Measurements from ENCODE around the gene FBXO41. TPM values are rescaled to one million over a fixed set of nuclear protein-coding genes. Genes with fewer than 3 reads are reported as not detected.

FBXO41 gene
- total and polyA plus RNA-seq, 9 donors: 1.7 to 3.1 (median 2.9) TPM

- H3K27ac ChIP-seq: no peak overlapping the region
- H3K36me3 ChIP-seq: no peaks in the 10 kb centered on the region
- intact Hi-C loops (cut with DNase I): no loop called here
- no peaks in the 10 kb centered on the region for H3K9me3 ChIP-seq
- no peaks in the 10 kb centered on the region for H3K27me3 ChIP-seq
- TF ChIP-seq EP300 (IDR thresholded peaks at IDR 0.05) (no peak), CTCF (IDR thresholded peaks at IDR 0.05) (no peak), POLR2A (IDR thresholded peaks at IDR 0.05) (no peak)
- H3K4me1 ChIP-seq (ENCODE audit: insufficient read depth): no peaks in the 10 kb centered on the region
- WGBS, 3 donors: 69 to 79% (median 71%) methylated on average over 5 of the region's 5 CpGs
- DNase-seq: no peak
- no peak overlapping the region for H3K4me3 ChIP-seq
Observed at GRCh38 chr2:73323551-73323950, 39.3 kb upstream of the FBXO41 start.

GRCh38 chr2:73314441-73314840, 30.2 kb upstream of the FBXO41 start:
- Histone ChIP-seq H3K27me3 (no peaks in the 10 kb centered on the region), H3K27ac (no peak overlapping the region), H3K36me3 (no peaks in the 10 kb centered on the region), H3K4me1 (ENCODE audit: insufficient read depth) (no peaks in the 10 kb centered on the region), H3K4me3 (no peak overlapping the region), H3K9me3 (no peaks in the 10 kb centered on the region)
- WGBS, 3 donors: 86 to 95% (median 94%) methylated on average over 2 of the region's 2 CpGs
- intact Hi-C loops (cut with DNase I): no loop called here
- DNase-seq: no peak
- TF ChIP-seq EP300 (IDR thresholded peaks at IDR 0.05) (no peak), POLR2A (IDR thresholded peaks at IDR 0.05) (no peak), CTCF (IDR thresholded peaks at IDR 0.05) (no peak)

- DNase-seq: no peak
- 73 to 74% (median 74%) methylated on average over 9 of the region's 9 CpGs for WGBS, 3 donors
- no peak for TF ChIP-seq EP300 (IDR thresholded peaks at IDR 0.05)
- no peak for TF ChIP-seq POLR2A (IDR thresholded peaks at IDR 0.05)
- no peak for TF ChIP-seq CTCF (IDR thresholded peaks at IDR 0.05)
Observed at GRCh38 chr2:73307720-73308119, 23.4 kb upstream of the FBXO41 start.

GRCh38 chr2:73301636-73302035, 17.4 kb upstream of the FBXO41 start:
- Histone ChIP-seq H3K27ac (no peak overlapping the region), H3K9me3 (no peaks in the 10 kb centered on the region), H3K4me1 (ENCODE audit: insufficient read depth) (no peaks in the 10 kb centered on the region), H3K4me3 (no peak overlapping the region), H3K27me3 (no peaks in the 10 kb centered on the region), H3K36me3 (no peaks in the 10 kb centered on the region)
- no peak for TF ChIP-seq CTCF (IDR thresholded peaks at IDR 0.05)
- no peak for TF ChIP-seq POLR2A (IDR thresholded peaks at IDR 0.05)
- no peak for TF ChIP-seq EP300 (IDR thresholded peaks at IDR 0.05)
- WGBS, 3 donors: 68 to 75% (median 75%) methylated on average over 4 of the region's 4 CpGs
- DNase-seq: no peak
- intact Hi-C loops (cut with DNase I): no loop called here

More at GRCh38 chr2:73307720-73308119, 23.4 kb upstream of the FBXO41 start:
- Histone ChIP-seq H3K36me3 (no peaks in the 10 kb centered on the region), H3K27me3 (no peaks in the 10 kb centered on the region), H3K4me1 (ENCODE audit: insufficient read depth) (no peaks in the 10 kb centered on the region), H3K27ac (no peak overlapping the region), H3K4me3 (no peak overlapping the region), H3K9me3 (no peaks in the 10 kb centered on the region)
- intact Hi-C loops (cut with DNase I): no loop called here
